K562 (cell line): ENCODE data around the gene CD44. TPM values are rescaled to one million over a fixed set of nuclear protein-coding genes. Genes with fewer than 3 reads are reported as not detected.

Experiments used
- ATAC-seq: fragments of 200-7000 bp; cut with Tn5 transposase; 3 replicates; pipeline ENCODE4 v1.9.1; 2020; ENCODE audit warnings: moderate library complexity
- BruUV-seq: library from RNA; stranded (reverse); fragments of 400-500 nt; replicated peaks from 2 replicates; lab custom pipeline; 2021; lab: Mats Ljungman, UMichigan
- CTCF ChIA-PET: fragments of 300-600 bp; formaldehyde crosslinking; extraction: SDS; loops from one replicate; lab custom pipeline; 2021; ENCODE audit warnings: low intra/inter-chr PET ratio; lab: Yijun Ruan, JAX
- POLR2A ChIA-PET: fragments of 300-600, 350-650 bp; sonication (Branson Sonifier 250); formaldehyde crosslinking; extraction: SDS; loops from one replicate; lab custom pipeline; 2021; ENCODE audit warnings: antibody characterized with exemption, inconsistent platforms; lab: Yijun Ruan, JAX
- DNase-seq, 4 experiments: peaks; one replicate each; pipeline versions ENCODE4 v3.0.0 to v3.0.0-alpha.2; 2011 to 2018; ENCODE audit warnings: low spot score in 3 of 4, mixed read lengths in 3 of 4; ENCODE audit errors: extremely low read depth in 1 of 4
- FAIRE-seq: peaks from 2 replicates; lab custom pipeline; 2011; peaks lifted over from hg19 to GRCh38; lab: Jason Lieb, UNC
- H2AFZ ChIP-seq: 2 replicates; pipeline ENCODE4 v1.6.0; 2011; ENCODE audit warnings: low read depth, low read length, control low read depth, inconsistent platforms
- H3K27ac ChIP-seq: fragments of 200-600 bp; 3 replicates; pipeline ENCODE4 v1.8.0; 2011; ENCODE audit warnings: low read depth, mild to moderate bottlenecking, control low read depth, inconsistent platforms, low read length, moderate library complexity, mixed read lengths; ENCODE audit errors: extremely low read depth
- H3K27me3 ChIP-seq, 2 experiments: fragments of 300-600 bp in 1 of 2; 2 replicates in 1 of 2; 3 replicates in 1 of 2; pipeline versions ENCODE4 v1.6.0 to v1.8.0; 2011; ENCODE audit warnings: inconsistent platforms in 2 of 2, low read length in 2 of 2, mild to moderate bottlenecking in 1 of 2, mixed read lengths in 1 of 2, moderate library complexity in 1 of 2; ENCODE audit not compliant: control insufficient read depth in 2 of 2, insufficient read depth in 2 of 2
- H3K36me3 ChIP-seq: fragments of 300-600 bp; 3 replicates; pipeline ENCODE4 v1.8.0; 2011; ENCODE audit warnings: mild to moderate bottlenecking, low read length, inconsistent platforms; ENCODE audit not compliant: control insufficient read depth, insufficient read depth
- H3K4me1 ChIP-seq, 2 experiments: fragments of 200-600 bp in 1 of 2; replicated peaks in 1 of 2; 2 replicates in 1 of 2; 3 replicates in 1 of 2; pipeline versions ENCODE4 v1.5.1 to v1.8.0; 2011; ENCODE audit warnings: inconsistent platforms in 2 of 2, low read length in 2 of 2, mild to moderate bottlenecking in 1 of 2, mixed read lengths in 1 of 2, moderate library complexity in 1 of 2; ENCODE audit not compliant: control insufficient read depth in 2 of 2, insufficient read depth in 2 of 2
- H3K4me2 ChIP-seq: 2 replicates; pipeline ENCODE4 v1.6.1; 2011; ENCODE audit warnings: low read length, control low read depth, inconsistent platforms, mixed read lengths; ENCODE audit not compliant: insufficient read depth
- H3K4me3 ChIP-seq: fragments of 200-600 bp; sonication (generic), shearing (Covaris generic); 2 replicates; pipeline ENCODE4 v1.5.1; 2016; ENCODE audit warnings: control low read depth, inconsistent platforms
- H3K79me2 ChIP-seq: fragments of 200-600 bp; 3 replicates; pipeline ENCODE4 v1.8.0; 2011; ENCODE audit warnings: low read length, inconsistent platforms; ENCODE audit not compliant: control insufficient read depth, insufficient read depth
- H3K9ac ChIP-seq, 2 experiments: 2 replicates each; pipeline versions ENCODE4 v1.6.0 to v1.6.1; 2011; ENCODE audit warnings: low read depth in 2 of 2, low read length in 2 of 2, control low read depth in 1 of 2, inconsistent platforms in 1 of 2, mild to moderate bottlenecking in 1 of 2, mixed read lengths in 1 of 2; ENCODE audit not compliant: insufficient read depth in 1 of 2
- H3K9me1 ChIP-seq: one replicate; pipeline ENCODE4 v1.6.0; 2011; ENCODE audit warnings: inconsistent platforms, mild to moderate bottlenecking, low read length, moderate library complexity; ENCODE audit not compliant: control insufficient read depth, insufficient read depth
- H3K9me3 ChIP-seq: replicated peaks from 2 replicates; pipeline ENCODE4 v1.5.1; 2011; ENCODE audit warnings: low read depth, low read length, inconsistent platforms; ENCODE audit not compliant: control insufficient read depth, insufficient read depth
- H4K20me1 ChIP-seq: replicated peaks from 2 replicates; pipeline ENCODE4 v1.6.1; 2011; ENCODE audit warnings: low read length, inconsistent platforms, mixed read lengths; ENCODE audit not compliant: control insufficient read depth, insufficient read depth
- ARID4B ChIP-seq: sonication (generic); formaldehyde crosslinking; IDR thresholded peaks from 2 replicates; pipeline ENCODE4 v1.8.0; 2022; ENCODE audit warnings: mild to moderate bottlenecking, missing genetic modification reagents
- DEAF1 ChIP-seq: fragments of 450-650 bp; formaldehyde crosslinking; IDR thresholded peaks from 2 replicates; pipeline ENCODE4 v1.4.0; 2020; ENCODE audit warnings: mild to moderate bottlenecking, moderate library complexity
- L3MBTL2 ChIP-seq: fragments of 450-650 bp; IDR thresholded peaks from 2 replicates; pipeline ENCODE4 v1.6.1; 2016; ENCODE audit warnings: mild to moderate bottlenecking, moderate library complexity
- RNF2 ChIP-seq: sonication (generic); IDR thresholded peaks from 2 replicates; pipeline ENCODE4 v1.6.1; 2016
- SIX5 ChIP-seq, 2 experiments: IDR thresholded peaks; 2 replicates each; pipeline ENCODE4 v1.6.1; 2011; ENCODE audit warnings: low read length in 2 of 2, borderline replicate concordance in 1 of 2, low read depth in 1 of 2, mild to moderate bottlenecking in 1 of 2, moderate library complexity in 1 of 2; ENCODE audit not compliant: insufficient read depth in 1 of 2
- STAT5B ChIP-seq: fragments of 250-450 bp; sonication (Bioruptor Pico); IDR thresholded peaks from 2 replicates; pipeline ENCODE4 v1.8.0; 2021; ENCODE audit warnings: mild to moderate bottlenecking, inconsistent platforms
- THRA ChIP-seq: fragments of 450-650 bp; IDR thresholded peaks from 2 replicates; pipeline ENCODE4 v1.6.1; 2017; ENCODE audit warnings: mild to moderate bottlenecking, moderate library complexity
- USF1 ChIP-seq: sonication (generic); formaldehyde crosslinking; IDR thresholded peaks from 2 replicates; pipeline ENCODE4 v1.9.0; 2022; ENCODE audit warnings: mild to moderate bottlenecking, missing genetic modification reagents
- ZNF217 ChIP-seq: sonication (generic); formaldehyde crosslinking; IDR thresholded peaks from 2 replicates; pipeline ENCODE4 v1.8.0; 2022; ENCODE audit warnings: mild to moderate bottlenecking, missing genetic modification reagents
- WGBS: fragments of 100-300 bp; shearing (Covaris generic); methylation state at CpG from one replicate; pipeline ENCODE4 v1.1.6; 2016; ENCODE audit warnings: low coverage, mixed read lengths; ENCODE audit not compliant: insufficient coverage; ENCODE audit errors: missing lambda C conversion rate; 5-methylcytosine and 5-hydroxymethylcytosine counted together
- in situ Hi-C: fragments of 300-500 bp; cut with MboI; formaldehyde crosslinking; loops from 4 replicates; pipeline ENCODE4 v1.15.0; 2018; ENCODE audit warnings: inconsistent platforms, mixed read lengths
- intact Hi-C: fragments of 100-400 bp; cut with micrococcal nuclease; formaldehyde crosslinking; loops from 2 replicates; pipeline ENCODE4 v1.14.2; 2022
- polyA plus RNA-seq, 8 experiments: library from polyadenylated mRNA; depleted of rRNA in 4 of 8; stranded (reverse) in 5 of 8; unstranded in 3 of 8; fragments of >200 nt; fragmentation: Nextera tagmentation in 2 of 8; fragmentation: Illumina TruSeq in 1 of 8; extraction: Ambion mirVana in 2 of 8; extraction: Trizol in 1 of 8; gene quantifications; 2 replicates each; pipeline versions ENCODE4 v1.2.1 to v1.2.3, GENCODE V29; 2011 to 2014; ENCODE audit warnings: inconsistent platforms in 1 of 8, missing spikeins in 1 of 8
- total RNA-seq, 7 experiments: library from RNA; depleted of rRNA in 6 of 7; stranded (reverse); fragments of >200 nt in 6 of 7; fragmentation: Illumina TruSeq in 2 of 7; extraction: Trizol in 2 of 7; gene quantifications; 2 replicates each; pipeline versions ENCODE4 v1.2.1 to v1.2.3, GENCODE V29; 2011 to 2021; ENCODE audit warnings: low replicate concordance in 1 of 7
- TF ChIP-seq, protein P1 (sequence below): fragments of 250-450 bp; sonication (Bioruptor Pico); IDR thresholded peaks from 2 replicates; pipeline ENCODE4 v1.4.0; 2020; ENCODE audit warnings: borderline replicate concordance

CD44 gene
- total and polyA plus RNA-seq, 9 of the 15 experiments (the other 6 are each of a cell fraction or from before 2014, with no cell fraction given), result 1.2 to 13.9 (median 3.0) TPM

- Histone ChIP-seq H3K4me1 (no peaks in the 10 kb centered on the region), H3K27me3 (peaks cover 2 to 7% of the 10 kb centered on the region in 2 experiments; a peak in 3 of 5 replicates), H2AFZ (no peak overlapping the region), H3K9ac (no peak overlapping the region), H3K27ac (no peak overlapping the region), H4K20me1 (no peaks in the 10 kb centered on the region), H3K9me3 (no peaks in the 10 kb centered on the region), H3K36me3 (no peaks in the 10 kb centered on the region), H3K79me2 (no peaks in the 10 kb centered on the region)
- in situ Hi-C loops, result no loop called here
- BruUV-seq, result no TSS peak
- ChIA-PET CTCF (no interaction called here), POLR2A (interaction anchor here (0.6 to 1.4 kb wide), 4 partner anchors 9 to 257 kb away, joined by 3 to 6 read pairs (median 3); no protein-coding TSS in a partner anchor)
- intact Hi-C loops, result no loop called here
- DNase-seq, result no peak
- TF ChIP-seq, protein P1, sequence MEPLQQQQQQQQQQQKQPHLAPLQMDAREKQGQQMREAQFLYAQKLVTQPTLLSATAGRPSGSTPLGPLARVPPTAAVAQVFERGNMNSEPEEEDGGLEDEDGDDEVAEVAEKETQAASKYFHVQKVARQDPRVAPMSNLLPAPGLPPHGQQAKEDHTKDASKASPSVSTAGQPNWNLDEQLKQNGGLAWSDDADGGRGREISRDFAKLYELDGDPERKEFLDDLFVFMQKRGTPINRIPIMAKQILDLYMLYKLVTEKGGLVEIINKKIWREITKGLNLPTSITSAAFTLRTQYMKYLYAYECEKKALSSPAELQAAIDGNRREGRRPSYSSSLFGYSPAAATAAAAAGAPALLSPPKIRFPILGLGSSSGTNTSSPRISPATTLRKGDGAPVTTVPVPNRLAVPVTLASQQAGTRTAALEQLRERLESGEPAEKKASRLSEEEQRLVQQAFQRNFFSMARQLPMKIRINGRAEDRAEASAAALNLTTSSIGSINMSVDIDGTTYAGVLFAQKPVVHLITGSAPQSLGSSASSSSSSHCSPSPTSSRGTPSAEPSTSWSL (CRISPR knock-in tag), result no peak
- TF ChIP-seq L3MBTL2 (no peak), SIX5 (IDR thresholded peaks at IDR 0.05; ENCODE audit: borderline replicate concordance in 1 of 2, insufficient read depth in 1 of 2, low read depth in 1 of 2, low read length in 2 of 2) (no peak), DEAF1 (CRISPR knock-in tag) (no peak), ARID4B (CRISPR knock-in tag) (no peak), THRA (no peak), ZNF217 (CRISPR knock-in tag) (no peak), RNF2 (no peak), USF1 (CRISPR knock-in tag) (no peak), STAT5B (CRISPR knock-in tag) (no peak)
- TF ChIP-seq, all 486 proteins: peak for 0
- Histone ChIP-seq H3K4me2 (no peak overlapping the region), H3K9me1 (no peaks in the 10 kb centered on the region), H3K4me3 (no peak overlapping the region)
- FAIRE-seq (no peak), ATAC-seq (no peak)
- WGBS, result 3% methylated on average over 3 of the region's 3 CpGs
Measured at GRCh38 chr11:35174666-35175065, 35.7 kb downstream of the CD44 start.
